Activated CD4-positive, alpha-beta T cell treated with anti-CD3 and anti-CD28 coated beads, Interleukin-2, amount 50 U/mL, for 4 hours (primary cell): Measurements from ENCODE around the gene E2F2.
A peak's percentile ranks its signal among the peaks of the same experiment; 100 is the strongest.

ENCODE experiments used
- DNase-seq, 2 experiments: peaks; one replicate each; pipeline ENCODE4 v3.0.0-alpha.2; 2020

Gene E2F2

GRCh38 chr1:23530747-23531561 lies at the start of gene E2F2:
TSS of gene E2F2 (minus strand) at chr1:23531233. CDS start at chr1:23530793, 440 bp downstream.
- peak; percentile 73 to 74 for DNase-seq

GRCh38 chr1:23578997-23579363 lies 47.9 kb upstream of the E2F2 start:
- DNase-seq: no peak

- DNase-seq: no peak
Observed at GRCh38 chr1:23578311-23578996, 47.4 kb upstream of the E2F2 start.

- no peak for DNase-seq
Observed at GRCh38 chr1:23577056-23578004, 46.3 kb upstream of the E2F2 start.

GRCh38 chr1:23576338-23577055 lies 45.5 kb upstream of the E2F2 start:
- DNase-seq: no peak

- DNase-seq: no peak
Observed at GRCh38 chr1:23575226-23575810, 44.3 kb upstream of the E2F2 start.

GRCh38 chr1:23574265-23574754 lies 43.3 kb upstream of the E2F2 start:
- DNase-seq: no peak

GRCh38 chr1:23573574-23574182 lies 42.6 kb upstream of the E2F2 start:
- no peak for DNase-seq

GRCh38 chr1:23571465-23571864 lies 40.4 kb upstream of the E2F2 start:
- DNase-seq: no peak

- no peak for DNase-seq
Observed at GRCh38 chr1:23570001-23570691, 39.1 kb upstream of the E2F2 start.

GRCh38 chr1:23568608-23569383 lies 37.8 kb upstream of the E2F2 start:
- no peak for DNase-seq

GRCh38 chr1:23567996-23568607 lies 37.1 kb upstream of the E2F2 start:
- DNase-seq: no peak

GRCh38 chr1:23567629-23567995 lies 36.6 kb upstream of the E2F2 start:
- DNase-seq: no peak

- no peak for DNase-seq
Observed at GRCh38 chr1:23566304-23566703, 35.3 kb upstream of the E2F2 start.

- no peak for DNase-seq
Observed at GRCh38 chr1:23565776-23566175, 34.7 kb upstream of the E2F2 start.

- no peak for DNase-seq
Observed at GRCh38 chr1:23564529-23565122, 33.6 kb upstream of the E2F2 start.

GRCh38 chr1:23563755-23564374 lies 32.8 kb upstream of the E2F2 start:
- no peak for DNase-seq

- no peak for DNase-seq
Observed at GRCh38 chr1:23563003-23563402, 32.0 kb upstream of the E2F2 start.
